ENCODE data around the gene BIRC2. TPM values are rescaled to one million over a fixed set of nuclear protein-coding genes. Genes with fewer than 3 reads are reported as not detected.

BIRC2 gene
- total and polyA plus RNA-seq, 10 of the 15 experiments (the other 5 are each of a cell fraction or from before 2014, with no cell fraction given), result 13.8 to 75.8 (median 26.5) TPM

DNA sequence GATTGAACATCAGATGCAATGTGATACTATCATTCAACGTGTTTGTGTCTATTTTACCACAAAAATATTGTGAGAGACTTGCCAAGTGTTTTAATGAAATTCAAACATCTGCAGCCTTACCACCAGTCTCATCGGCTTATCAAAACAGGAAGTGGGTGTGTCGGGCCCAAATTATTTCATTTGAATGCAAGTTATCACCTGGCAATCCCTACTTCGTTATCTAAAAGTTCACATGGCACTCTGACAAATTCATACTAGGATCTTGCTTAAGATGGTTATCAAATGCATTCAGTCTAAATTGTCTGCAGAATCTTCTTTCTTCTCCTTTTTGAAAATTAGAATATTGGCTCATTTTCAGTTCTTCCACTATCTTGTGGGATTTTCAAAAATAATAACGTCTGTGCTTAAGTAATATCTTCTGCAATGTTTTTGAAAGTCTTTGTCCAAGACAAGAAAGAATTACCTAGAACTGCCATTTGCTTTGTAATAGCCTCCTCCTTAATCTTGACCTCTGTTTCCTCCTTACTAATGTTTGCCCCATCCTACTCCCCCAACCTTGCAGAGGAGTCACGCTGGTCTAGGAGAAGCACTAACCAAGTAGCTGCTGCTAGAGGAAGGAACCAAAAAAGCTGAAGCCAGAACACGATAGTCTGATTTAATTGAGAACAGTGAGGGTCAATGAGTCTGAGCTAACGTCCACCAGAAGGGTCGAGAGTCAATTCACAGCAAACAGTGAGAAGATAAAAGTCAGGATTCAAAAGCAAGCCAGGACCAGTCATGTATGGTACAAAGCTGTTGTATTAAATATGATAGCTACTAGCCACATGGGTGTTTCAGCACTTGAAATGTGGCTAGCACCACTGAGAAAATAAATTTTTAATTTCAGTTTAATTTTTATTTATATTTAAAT is 39.9 kb upstream of the BIRC2 start:
- TF ChIP-seq, protein P1, sequence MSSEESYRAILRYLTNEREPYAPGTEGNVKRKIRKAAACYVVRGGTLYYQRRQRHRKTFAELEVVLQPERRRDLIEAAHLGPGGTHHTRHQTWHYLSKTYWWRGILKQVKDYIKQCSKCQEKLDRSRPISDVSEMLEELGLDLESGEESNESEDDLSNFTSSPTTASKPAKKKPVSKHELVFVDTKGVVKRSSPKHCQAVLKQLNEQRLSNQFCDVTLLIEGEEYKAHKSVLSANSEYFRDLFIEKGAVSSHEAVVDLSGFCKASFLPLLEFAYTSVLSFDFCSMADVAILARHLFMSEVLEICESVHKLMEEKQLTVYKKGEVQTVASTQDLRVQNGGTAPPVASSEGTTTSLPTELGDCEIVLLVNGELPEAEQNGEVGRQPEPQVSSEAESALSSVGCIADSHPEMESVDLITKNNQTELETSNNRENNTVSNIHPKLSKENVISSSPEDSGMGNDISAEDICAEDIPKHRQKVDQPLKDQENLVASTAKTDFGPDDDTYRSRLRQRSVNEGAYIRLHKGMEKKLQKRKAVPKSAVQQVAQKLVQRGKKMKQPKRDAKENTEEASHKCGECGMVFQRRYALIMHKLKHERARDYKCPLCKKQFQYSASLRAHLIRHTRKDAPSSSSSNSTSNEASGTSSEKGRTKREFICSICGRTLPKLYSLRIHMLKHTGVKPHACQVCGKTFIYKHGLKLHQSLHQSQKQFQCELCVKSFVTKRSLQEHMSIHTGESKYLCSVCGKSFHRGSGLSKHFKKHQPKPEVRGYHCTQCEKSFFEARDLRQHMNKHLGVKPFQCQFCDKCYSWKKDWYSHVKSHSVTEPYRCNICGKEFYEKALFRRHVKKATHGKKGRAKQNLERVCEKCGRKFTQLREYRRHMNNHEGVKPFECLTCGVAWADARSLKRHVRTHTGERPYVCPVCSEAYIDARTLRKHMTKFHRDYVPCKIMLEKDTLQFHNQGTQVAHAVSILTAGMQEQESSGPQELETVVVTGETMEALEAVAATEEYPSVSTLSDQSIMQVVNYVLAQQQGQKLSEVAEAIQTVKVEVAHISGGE (CRISPR knock-in tag; IDR thresholded peaks at IDR 0.05), result no peak
- TF ChIP-seq, protein P2, sequence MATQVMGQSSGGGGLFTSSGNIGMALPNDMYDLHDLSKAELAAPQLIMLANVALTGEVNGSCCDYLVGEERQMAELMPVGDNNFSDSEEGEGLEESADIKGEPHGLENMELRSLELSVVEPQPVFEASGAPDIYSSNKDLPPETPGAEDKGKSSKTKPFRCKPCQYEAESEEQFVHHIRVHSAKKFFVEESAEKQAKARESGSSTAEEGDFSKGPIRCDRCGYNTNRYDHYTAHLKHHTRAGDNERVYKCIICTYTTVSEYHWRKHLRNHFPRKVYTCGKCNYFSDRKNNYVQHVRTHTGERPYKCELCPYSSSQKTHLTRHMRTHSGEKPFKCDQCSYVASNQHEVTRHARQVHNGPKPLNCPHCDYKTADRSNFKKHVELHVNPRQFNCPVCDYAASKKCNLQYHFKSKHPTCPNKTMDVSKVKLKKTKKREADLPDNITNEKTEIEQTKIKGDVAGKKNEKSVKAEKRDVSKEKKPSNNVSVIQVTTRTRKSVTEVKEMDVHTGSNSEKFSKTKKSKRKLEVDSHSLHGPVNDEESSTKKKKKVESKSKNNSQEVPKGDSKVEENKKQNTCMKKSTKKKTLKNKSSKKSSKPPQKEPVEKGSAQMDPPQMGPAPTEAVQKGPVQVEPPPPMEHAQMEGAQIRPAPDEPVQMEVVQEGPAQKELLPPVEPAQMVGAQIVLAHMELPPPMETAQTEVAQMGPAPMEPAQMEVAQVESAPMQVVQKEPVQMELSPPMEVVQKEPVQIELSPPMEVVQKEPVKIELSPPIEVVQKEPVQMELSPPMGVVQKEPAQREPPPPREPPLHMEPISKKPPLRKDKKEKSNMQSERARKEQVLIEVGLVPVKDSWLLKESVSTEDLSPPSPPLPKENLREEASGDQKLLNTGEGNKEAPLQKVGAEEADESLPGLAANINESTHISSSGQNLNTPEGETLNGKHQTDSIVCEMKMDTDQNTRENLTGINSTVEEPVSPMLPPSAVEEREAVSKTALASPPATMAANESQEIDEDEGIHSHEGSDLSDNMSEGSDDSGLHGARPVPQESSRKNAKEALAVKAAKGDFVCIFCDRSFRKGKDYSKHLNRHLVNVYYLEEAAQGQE (IDR thresholded peaks at IDR 0.05; ENCODE audit: low read depth, low read length), result peak; percentile 59; the same call in 1 of the 2 replicates
- peak; percentile 71; the same call in 1 of the 2 replicates for TF ChIP-seq SPI1 (IDR thresholded peaks at IDR 0.05; ENCODE audit: borderline replicate concordance, insufficient read depth, low read depth, low read length)
- no peak overlapping the region for H3K27ac ChIP-seq (ENCODE audit: control insufficient read depth, insufficient read depth)
- no peak overlapping the region for H3K9ac ChIP-seq (ENCODE audit: control insufficient read depth, insufficient read depth, low read length)
- in situ Hi-C loops (cut with MboI), result no loop called here
- SMC1A ChIA-PET (ENCODE audit: uncharacterized antibody, unreplicated experiment), result interaction anchor here (0.8 to 2.2 kb wide), 8 partner anchors 9 to 307 kb away, joined by 3 to 12 read pairs (median 4); no protein-coding TSS in a partner anchor
- ATAC-seq, result peak; percentile 37
- BruUV-seq (replicated peaks), result no TSS peak
- H4K20me1 ChIP-seq (ENCODE audit: control insufficient read depth, insufficient read depth), result no peaks in the 10 kb centered on the region
- no peak for FAIRE-seq
- H3K4me3 ChIP-seq, result no peak overlapping the region; the same call in 1 of the 2 replicates
- H3K4me1 ChIP-seq (ENCODE audit: control insufficient read depth, insufficient read depth, low read length), result peaks cover 9% of the 10 kb centered on the region
- H3K79me2 ChIP-seq (ENCODE audit: control insufficient read depth, insufficient read depth, low read length), result no peaks in the 10 kb centered on the region
- H3K4me2 ChIP-seq (ENCODE audit: control insufficient read depth, insufficient read depth), result peak overlapping the region; percentile 53
- H2AFZ ChIP-seq (ENCODE audit: control insufficient read depth, low read depth, low read length), result peak overlapping the region; percentile 72
- CTCF ChIA-PET, result interaction anchor here (0.8 to 12.0 kb wide), 8 partner anchors 8 to 359 kb away, joined by 3 to 219 read pairs (median 6); partner anchors contain the start of gene BIRC3
- no peak for DNase-seq (ENCODE audit: low read depth, low spot score)
- WGBS (ENCODE audit: insufficient coverage, insufficient replicate concordance, low lambda C conversion rate, missing lambda C conversion rate), result 38% methylated on average over 9 of the region's 9 CpGs
- POLR2A ChIA-PET, result interaction anchor here (0.7 to 1.6 kb wide), 3 partner anchors 9 to 121 kb away, joined by 3 to 6 read pairs (median 4); no protein-coding TSS in a partner anchor
- H3K9me3 ChIP-seq (replicated peaks; ENCODE audit: control insufficient read depth, insufficient read depth, low read length), result peaks cover 7% of the 10 kb centered on the region; the same call in 2 of the 3 replicates
- H3K36me3 ChIP-seq (ENCODE audit: control insufficient read depth in 2 of 2, insufficient read depth in 2 of 2, low read length in 1 of 2), result no peaks in the 10 kb centered on the region
- H3K27me3 ChIP-seq (replicated peaks in 1 of 2; ENCODE audit: control insufficient read depth in 2 of 2, insufficient read depth in 2 of 2, low read length in 1 of 2), result no peaks in the 10 kb centered on the region
- RAD21 ChIA-PET (ENCODE audit: unreplicated experiment), result interaction anchor here (1.6 to 3.8 kb wide), 3 partner anchors 13 to 306 kb away, joined by 5 to 17 read pairs (median 7); no protein-coding TSS in a partner anchor
- intact Hi-C loops (cut with micrococcal nuclease; ENCODE audit: unreplicated experiment), result no loop called here

All from GM12878 (cell line).